Testis (tissue), 3 donors: Measurements from ENCODE around the gene CALY. TPM values are rescaled to one million over a fixed set of nuclear protein-coding genes. Genes with fewer than 3 reads are reported as not detected.

Source experiments
- DNase-seq: peaks from one replicate; pipeline ENCODE4 v3.0.0-alpha.2; 2019
- H3K27ac ChIP-seq, 2 donors: fragments of 200-600 bp; sonication (generic); one replicate each; pipeline ENCODE4 v1.5.1; 2019
- H3K27me3 ChIP-seq: fragments of 200-600 bp; sonication (generic); one replicate; pipeline ENCODE4 v1.5.1; 2019
- H3K36me3 ChIP-seq: fragments of 200-600 bp; sonication (generic); one replicate; pipeline ENCODE4 v1.5.1; 2017; ENCODE audit warnings: low read depth; ENCODE audit errors: missing control alignments
- H3K4me1 ChIP-seq: fragments of 200-600 bp; sonication (generic); one replicate; pipeline ENCODE4 v1.5.1; 2019
- H3K4me3 ChIP-seq, 2 donors: fragments of 200-600 bp; sonication (generic); one replicate each; pipeline ENCODE4 v1.5.1; 2017 to 2019
- H3K9me3 ChIP-seq: fragments of 200-600 bp; sonication (generic); one replicate; pipeline ENCODE4 v1.5.1; 2017
- CTCF ChIP-seq, 3 experiments: fragments of 450-650 bp in 2 of 3; fragments of 200-600 bp in 1 of 3; sonication (generic) in 1 of 3; IDR thresholded peaks; one replicate each; pipeline ENCODE4 v1.5.1; 2016 to 2019; ENCODE audit warnings: antibody characterized with exemption in 3 of 3, mild to moderate bottlenecking in 2 of 3, moderate library complexity in 1 of 3
- POLR2A ChIP-seq: fragments of 450-650 bp; IDR thresholded peaks from one replicate; pipeline ENCODE4 v1.6.1; 2017; ENCODE audit warnings: antibody characterized with exemption, mild to moderate bottlenecking, moderate library complexity
- WGBS, 2 donors: methylation state at CpG; one replicate each; pipeline ENCODE4 v1.1.5; 2018; 5-methylcytosine and 5-hydroxymethylcytosine counted together
- intact Hi-C: fragments of 100-400 bp; cut with DNase I; formaldehyde crosslinking; loops from one replicate; pipeline ENCODE4 v1.15.1; 2023; ENCODE audit warnings: low total_unique reads
- microRNA-seq, 2 donors: library from miRNA; unstranded; fragments of <30 nt; microRNA quantifications; one replicate each; pipeline ENCODE4, GENCODE V29; 2016; ENCODE audit warnings: borderline number of aligned reads in 2 of 2, borderline replicate concordance in 1 of 2
- polyA plus RNA-seq: library from polyadenylated mRNA; stranded (reverse); fragments of 350-450 nt; fragmentation: Illumina TruSeq; extraction: RNeasy Lipid Tissue Mini Kit (QIAGEN cat#74804); gene quantifications from one replicate; pipeline ENCODE4 v1.2.3, GENCODE V29; 2014; ENCODE audit warnings: low read depth, low replicate concordance; ENCODE audit not compliant: insufficient read depth
- small RNA-seq, 2 donors: library from RNA; depleted of rRNA; stranded (forward); fragments of <200 nt; gene quantifications; one replicate each; pipeline ENCODE3, GENCODE V24; 2016
- total RNA-seq, 2 donors: library from RNA; depleted of rRNA; stranded (reverse); fragments of >200 nt; gene quantifications; one replicate each; pipeline ENCODE4 v1.2.3, GENCODE V29; 2016

Gene CALY
- total and polyA plus RNA-seq, 3 donors from 2014 or later = 4.9 to 35.5 (median 19.2) TPM

- Histone ChIP-seq H3K27me3 (no peaks in the 10 kb centered on the region), H3K4me1 (no peaks in the 10 kb centered on the region), H3K9me3 (no peaks in the 10 kb centered on the region), H3K36me3 (no peaks in the 10 kb centered on the region), H3K4me3 (peak within 1 kb of the TSS; percentile 21 to 31), H3K27ac (no peak within 1 kb of the TSS)
- TF ChIP-seq POLR2A (no peak), CTCF (IDR thresholded peaks at IDR 0.05) (no peak)
- 15 to 17% methylated on average over 11 to 60 of the region's 63 CpGs for WGBS, 2 donors
- intact Hi-C loops = no loop called here
- no peak for DNase-seq
These were observed 60.1 kb downstream of the CALY start, which contains the start of gene ADAM8 for GRCh38 chr10:133276435-133277201. Gene ADAM8, minus strand, starts transcription at chr10:133276868. Its CDS starts 51 bp downstream, at chr10:133276817.

- no peak overlapping the region for H3K4me3 ChIP-seq
- no peak overlapping the region for H3K27ac ChIP-seq
- no peak for TF ChIP-seq POLR2A
- no peak for TF ChIP-seq CTCF (IDR thresholded peaks at IDR 0.05)
- H3K36me3 ChIP-seq = no peaks in the 10 kb centered on the region
- H3K27me3 ChIP-seq = no peaks in the 10 kb centered on the region
- no peak for DNase-seq
- H3K4me1 ChIP-seq = no peaks in the 10 kb centered on the region
- WGBS, 2 donors = 32 to 58% methylated on average over 6 of the region's 6 CpGs
- no peaks in the 10 kb centered on the region for H3K9me3 ChIP-seq
- intact Hi-C loops = no loop called here
These were observed 60.6 kb downstream of the CALY start for GRCh38 chr10:133276100-133276434.

GRCh38 chr10:133275684-133276092 is 61.0 kb downstream of the CALY start:
- intact Hi-C loops = no loop called here
- 51 to 63% methylated on average over 3 to 12 of the region's 12 CpGs for WGBS, 2 donors
- H3K4me3 ChIP-seq = no peak overlapping the region

GRCh38 chr10:133274751-133275683 is 61.7 kb downstream of the CALY start:
- no peak for DNase-seq

More at GRCh38 chr10:133275684-133276092, 61.0 kb downstream of the CALY start:
- no peaks in the 10 kb centered on the region for H3K9me3 ChIP-seq
- H3K36me3 ChIP-seq = no peaks in the 10 kb centered on the region
- no peak overlapping the region for H3K27ac ChIP-seq
- no peaks in the 10 kb centered on the region for H3K27me3 ChIP-seq
- H3K4me1 ChIP-seq = no peaks in the 10 kb centered on the region
- no peak for DNase-seq
- TF ChIP-seq CTCF (IDR thresholded peaks at IDR 0.05) = no peak
- no peak for TF ChIP-seq POLR2A

More at GRCh38 chr10:133274751-133275683, 61.7 kb downstream of the CALY start:
- H3K4me3 ChIP-seq = no peak overlapping the region
- H3K36me3 ChIP-seq = no peaks in the 10 kb centered on the region
- no peaks in the 10 kb centered on the region for H3K27me3 ChIP-seq
- H3K4me1 ChIP-seq = no peaks in the 10 kb centered on the region
- H3K27ac ChIP-seq = no peak overlapping the region
- TF ChIP-seq CTCF (IDR thresholded peaks at IDR 0.05) (no peak), POLR2A (no peak)
- WGBS, 2 donors = 48 to 76% methylated on average over 4 to 26 of the region's 26 CpGs
- intact Hi-C loops = no loop called here
- H3K9me3 ChIP-seq = no peaks in the 10 kb centered on the region

Small RNAs within 50 kb of the gene (microRNA-seq; reads per million reads assigned to microRNA genes)
- gene MIR3944 = 2.8 to 4.2 reads per million in 2 donors

Small RNAs within 50 kb of the gene (small RNA-seq; reads per million reads assigned to genes)
- gene AL360181.4 (0 reads per million in 2 donors), gene BANF1P2 (0 reads per million in 2 donors), gene MIR3944 (0 reads per million in 2 donors)

Other genes starting within 250 kb of the CALY start
- 1 to 10 TPM; 1.1 to 1.4 TPM for gene ADGRA1, start 249.0 kb downstream of the CALY start, total RNA-seq
- gene ADGRA1, start 249.0 kb downstream of the CALY start, polyA plus RNA-seq = 0.95 TPM
- 10 to 100 TPM; 13.3 to 19.8 TPM for gene KNDC1, start 176.7 kb downstream of the CALY start, total RNA-seq
- 4.2 TPM for gene KNDC1, start 176.7 kb downstream of the CALY start, polyA plus RNA-seq
- gene UTF1, start 106.7 kb downstream of the CALY start, total RNA-seq = 10 to 100 TPM; 17.2 to 18.6 TPM
- 5.3 TPM for gene UTF1, start 106.7 kb downstream of the CALY start, polyA plus RNA-seq
- 1 to 10 TPM; 2.2 to 3.5 TPM for gene VENTX, start 99.0 kb downstream of the CALY start, total RNA-seq
- 1.5 TPM for gene VENTX, start 99.0 kb downstream of the CALY start, polyA plus RNA-seq
- 10 to 100 TPM; 12.8 to 14.6 TPM for gene ADAM8, start 60.0 kb downstream of the CALY start, total RNA-seq
- 3.5 TPM for gene ADAM8, start 60.0 kb downstream of the CALY start, polyA plus RNA-seq
- gene TUBGCP2, start 28.0 kb downstream of the CALY start, total RNA-seq = 100 to 1,000 TPM in 1 of 2 donors, 10 to 100 TPM in 1; 84.3 to 101 TPM
- 76.0 TPM for gene TUBGCP2, start 28.0 kb downstream of the CALY start, polyA plus RNA-seq
- 10 to 100 TPM; 46.5 to 50.5 TPM for gene ZNF511, start 28.0 kb downstream of the CALY start, total RNA-seq
- 39.6 TPM for gene ZNF511, start 28.0 kb downstream of the CALY start, polyA plus RNA-seq
- gene PRAP1, start 10.5 kb upstream of the CALY start, total RNA-seq = 10 to 100 TPM; 10.1 to 24.6 TPM
- gene PRAP1, start 10.5 kb upstream of the CALY start, polyA plus RNA-seq = 11.3 TPM
- 10 to 100 TPM in 1 of 2 donors, 1 to 10 TPM in 1; 9.5 to 12.8 TPM for gene FUOM, start 21.1 kb upstream of the CALY start, total RNA-seq
- 13.6 TPM for gene FUOM, start 21.1 kb upstream of the CALY start, polyA plus RNA-seq
- gene ECHS1, start 36.5 kb upstream of the CALY start, total RNA-seq = 100 to 1,000 TPM; 104 to 118 TPM
- 118 TPM for gene ECHS1, start 36.5 kb upstream of the CALY start, polyA plus RNA-seq
- gene PAOX, start 42.4 kb upstream of the CALY start, total RNA-seq = 10 to 100 TPM; 24.8 to 49.5 TPM
- 91.5 TPM for gene PAOX, start 42.4 kb upstream of the CALY start, polyA plus RNA-seq
- gene MTG1, start 57.3 kb upstream of the CALY start, total RNA-seq = 10 to 100 TPM; 72.9 to 84.8 TPM
- 76.1 TPM for gene MTG1, start 57.3 kb upstream of the CALY start, polyA plus RNA-seq
- gene SPRN, start 87.7 kb upstream of the CALY start, total RNA-seq = 1 to 10 TPM; 1.7 to 1.8 TPM
- gene SPRN, start 87.7 kb upstream of the CALY start, polyA plus RNA-seq = 2.7 TPM
- 10 to 100 TPM; 11.6 to 13.1 TPM for gene SCART1, start 117.0 kb upstream of the CALY start, total RNA-seq
- gene SCART1, start 117.0 kb upstream of the CALY start, polyA plus RNA-seq = 1.6 TPM
- gene CYP2E1, start 190.5 kb upstream of the CALY start, total RNA-seq = 10 to 100 TPM in 1 of 2 donors, 1 to 10 TPM in 1; 9.6 to 10.2 TPM
- 9.0 TPM for gene CYP2E1, start 190.5 kb upstream of the CALY start, polyA plus RNA-seq
- gene SYCE1, start 228.7 kb upstream of the CALY start, total RNA-seq = 10 to 100 TPM; 43.4 to 78.2 TPM
- 139 TPM for gene SYCE1, start 228.7 kb upstream of the CALY start, polyA plus RNA-seq